Cardiac muscle cell (in vitro differentiated cells and primary cell): ENCODE measurements around the gene C12orf43. TPM values are rescaled to one million over a fixed set of nuclear protein-coding genes. Genes with fewer than 3 reads are reported as not detected.

Source experiments
- DNase-seq, 2 donors: peaks; one replicate each; pipeline versions ENCODE4 v3.0.0 to v3.0.0-alpha.2; 2010 to 2017; ENCODE audit warnings: low read depth in 1 of 2, low spot score in 1 of 2
- H3K27ac ChIP-seq: fragments of 200-600 bp; sonication (generic); 2 replicates; pipeline ENCODE4 v1.5.1; 2016
- H3K27me3 ChIP-seq: fragments of 200-600 bp; sonication (generic); 2 replicates; pipeline ENCODE4 v1.6.0; 2016; ENCODE audit warnings: control low read depth
- H3K36me3 ChIP-seq: fragments of 200-600 bp; sonication (generic); 2 replicates; pipeline ENCODE4 v1.5.1; 2016; ENCODE audit warnings: control low read depth
- H3K4me1 ChIP-seq: fragments of 200-600 bp; sonication (generic); 2 replicates; pipeline ENCODE4 v1.8.1; 2017; ENCODE audit warnings: low read depth, mild to moderate bottlenecking, mixed run types
- H3K4me3 ChIP-seq: fragments of 200-600 bp; sonication (generic); 2 replicates; pipeline ENCODE4 v1.5.1; 2016; ENCODE audit warnings: mild to moderate bottlenecking
- H3K9me3 ChIP-seq: fragments of 200-600 bp; sonication (generic); 2 replicates; pipeline ENCODE4 v1.5.1; 2017; ENCODE audit warnings: low read depth, mild to moderate bottlenecking, control low read depth
- CTCF ChIP-seq: IDR thresholded peaks from 2 replicates; pipeline ENCODE4 v1.5.1; 2012; ENCODE audit warnings: low read depth, mild to moderate bottlenecking, low read length
- polyA plus RNA-seq: library from polyadenylated mRNA; unstranded; fragments of >200 nt; fragmentation: Nextera tagmentation; extraction: Ambion mirVana; gene quantifications from 2 replicates; pipeline ENCODE4 v1.2.1, GENCODE V29; 2016
- total RNA-seq: library from RNA; depleted of rRNA; stranded (reverse); fragments of >200 nt; gene quantifications from 2 replicates; pipeline ENCODE4 v1.2.3, GENCODE V29; 2016

Gene C12orf43
- total and polyA plus RNA-seq, 2 experiments from 2014 or later = 20.5 to 24.4 TPM

- no peaks in the 10 kb centered on the region for H3K27me3 ChIP-seq
- no peak overlapping the region for H3K27ac ChIP-seq
- H3K36me3 ChIP-seq = no peaks in the 10 kb centered on the region
- no peak overlapping the region for H3K4me3 ChIP-seq
- DNase-seq = no peak
- no peak for TF ChIP-seq CTCF
- no peaks in the 10 kb centered on the region for H3K9me3 ChIP-seq
- H3K4me1 ChIP-seq = no peaks in the 10 kb centered on the region
Measured at GRCh38 chr12:121025442-121026226, 9.3 kb upstream of the C12orf43 start.

GRCh38 chr12:121023799-121024198, 7.5 kb upstream of the C12orf43 start:
- DNase-seq = no peak
- H3K27ac ChIP-seq = no peak overlapping the region
- no peaks in the 10 kb centered on the region for H3K27me3 ChIP-seq
- no peaks in the 10 kb centered on the region for H3K4me1 ChIP-seq
- TF ChIP-seq CTCF = no peak
- no peaks in the 10 kb centered on the region for H3K36me3 ChIP-seq
- H3K9me3 ChIP-seq = no peaks in the 10 kb centered on the region
- no peak overlapping the region for H3K4me3 ChIP-seq

GRCh38 chr12:121022713-121023112, 6.4 kb upstream of the C12orf43 start:
- Histone ChIP-seq H3K27me3 (no peaks in the 10 kb centered on the region), H3K36me3 (no peaks in the 10 kb centered on the region), H3K4me3 (no peak overlapping the region), H3K27ac (no peak overlapping the region), H3K4me1 (no peaks in the 10 kb centered on the region), H3K9me3 (no peaks in the 10 kb centered on the region)
- TF ChIP-seq CTCF = no peak
- no peak for DNase-seq

- no peaks in the 10 kb centered on the region for H3K36me3 ChIP-seq
- DNase-seq = no peak
- no peaks in the 10 kb centered on the region for H3K27me3 ChIP-seq
- no peaks in the 10 kb centered on the region for H3K9me3 ChIP-seq
- no peak overlapping the region for H3K4me3 ChIP-seq
- H3K27ac ChIP-seq = no peak overlapping the region
- no peaks in the 10 kb centered on the region for H3K4me1 ChIP-seq
- TF ChIP-seq CTCF = no peak
Measured at GRCh38 chr12:121021754-121022153, 5.5 kb upstream of the C12orf43 start.

- no peaks in the 10 kb centered on the region for H3K36me3 ChIP-seq
- H3K9me3 ChIP-seq = no peaks in the 10 kb centered on the region
- H3K4me3 ChIP-seq = no peak overlapping the region
- DNase-seq = no peak
- peaks cover 5% of the 10 kb centered on the region for H3K4me1 ChIP-seq
- no peaks in the 10 kb centered on the region for H3K27me3 ChIP-seq
- TF ChIP-seq CTCF = no peak
- H3K27ac ChIP-seq = no peak overlapping the region
Measured at GRCh38 chr12:121018860-121019617, 2.8 kb upstream of the C12orf43 start.
